Measurements from ENCODE around the gene TSHR. TPM values are rescaled to one million over a fixed set of nuclear protein-coding genes. Genes with fewer than 3 reads are reported as not detected.

Gene TSHR
- total RNA-seq, 4 donors from 2014 or later = 0.37 to 2.4 (median 0.85) TPM

GRCh38 chr14:81148635-81149034, 193.2 kb downstream of the TSHR start:
- Histone ChIP-seq H3K4me1 (no peaks in the 10 kb centered on the region), H3K27me3 (no peaks in the 10 kb centered on the region), H3K9me3 (no peaks in the 10 kb centered on the region), H3K27ac (no peak overlapping the region), H3K4me3 (no peak overlapping the region), H3K36me3 (no peaks in the 10 kb centered on the region)
- intact Hi-C loops (cut with DNase I; ENCODE audit: low total_unique reads) = no loop called here
- WGBS, 2 donors (ENCODE audit: low coverage in 1 of 2) = 46 to 54% methylated on average over 4 of the region's 4 CpGs
- no peak for DNase-seq
- TF ChIP-seq EP300 (IDR thresholded peaks at IDR 0.05; ENCODE audit: low read depth) (no peak), CTCF (IDR thresholded peaks at IDR 0.05) (no peak), POLR2AphosphoS5 (IDR thresholded peaks at IDR 0.05) (no peak), POLR2A (IDR thresholded peaks at IDR 0.05) (no peak)
- in situ Hi-C loops (cut with MboI; ENCODE audit: low pct_ligation_motif_present in 1 of 4, low pct_unique_long_range_greater_than_20kb in 1 of 4, low sequenced_read_pairs in 3 of 4) = no loop called here

- H3K4me1 ChIP-seq = no peaks in the 10 kb centered on the region
- DNase-seq = no peak
- H3K27ac ChIP-seq = no peak overlapping the region
- intact Hi-C loops (cut with DNase I; ENCODE audit: low total_unique reads) (no loop called here), in situ Hi-C loops (cut with MboI; ENCODE audit: low pct_ligation_motif_present in 1 of 4, low pct_unique_long_range_greater_than_20kb in 1 of 4, low sequenced_read_pairs in 3 of 4) (no loop called here)
- 67 to 71% methylated on average over 1 of the region's 1 CpG for WGBS, 2 donors (ENCODE audit: low coverage in 1 of 2)
- no peak overlapping the region for H3K4me3 ChIP-seq
- H3K36me3 ChIP-seq = no peaks in the 10 kb centered on the region
- no peaks in the 10 kb centered on the region for H3K27me3 ChIP-seq
- TF ChIP-seq POLR2AphosphoS5 (IDR thresholded peaks at IDR 0.05) (no peak), POLR2A (IDR thresholded peaks at IDR 0.05) (no peak), CTCF (IDR thresholded peaks at IDR 0.05) (no peak), EP300 (IDR thresholded peaks at IDR 0.05; ENCODE audit: low read depth) (no peak)
- H3K9me3 ChIP-seq = no peaks in the 10 kb centered on the region
Measured at GRCh38 chr14:81153187-81153586, 197.8 kb downstream of the TSHR start.

GRCh38 chr14:81157431-81157830, 202.0 kb downstream of the TSHR start:
- in situ Hi-C loops (cut with MboI; ENCODE audit: low pct_ligation_motif_present in 1 of 4, low pct_unique_long_range_greater_than_20kb in 1 of 4, low sequenced_read_pairs in 3 of 4) = no loop called here
- Histone ChIP-seq H3K9me3 (peaks cover 0 to 3% of the 10 kb centered on the region in 2 donors), H3K4me1 (no peaks in the 10 kb centered on the region)

GRCh38 chr14:81161088-81161487, 205.7 kb downstream of the TSHR start:
- no peak overlapping the region for H3K4me3 ChIP-seq
- in situ Hi-C loops (cut with MboI; ENCODE audit: low pct_ligation_motif_present in 1 of 4, low pct_unique_long_range_greater_than_20kb in 1 of 4, low sequenced_read_pairs in 3 of 4) = loop anchor here in 3 of 4 donors (10.0 kb wide), 1 partner anchor 166 kb away; no protein-coding TSS in a partner anchor
- no peaks in the 10 kb centered on the region for H3K27me3 ChIP-seq
- no peak overlapping the region for H3K27ac ChIP-seq
- H3K36me3 ChIP-seq = no peaks in the 10 kb centered on the region
- H3K9me3 ChIP-seq = peaks cover 0 to 3% of the 10 kb centered on the region in 2 donors
- intact Hi-C loops (cut with DNase I; ENCODE audit: low total_unique reads) = no loop called here
- no peak for TF ChIP-seq POLR2AphosphoS5 (IDR thresholded peaks at IDR 0.05)
- no peak for TF ChIP-seq CTCF (IDR thresholded peaks at IDR 0.05)
- no peak for TF ChIP-seq POLR2A (IDR thresholded peaks at IDR 0.05)
- TF ChIP-seq EP300 (IDR thresholded peaks at IDR 0.05; ENCODE audit: low read depth) = no peak
- no peak for DNase-seq
- WGBS, 2 donors (ENCODE audit: low coverage in 1 of 2) = 88 to 92% methylated on average over 4 to 7 of the region's 7 CpGs
- H3K4me1 ChIP-seq = no peaks in the 10 kb centered on the region

More at GRCh38 chr14:81157431-81157830, 202.0 kb downstream of the TSHR start:
- Histone ChIP-seq H3K27ac (no peak overlapping the region), H3K36me3 (no peaks in the 10 kb centered on the region), H3K4me3 (no peak overlapping the region), H3K27me3 (no peaks in the 10 kb centered on the region)
- TF ChIP-seq POLR2AphosphoS5 (IDR thresholded peaks at IDR 0.05) = no peak
- TF ChIP-seq CTCF (IDR thresholded peaks at IDR 0.05) = no peak
- WGBS, 2 donors (ENCODE audit: low coverage in 1 of 2) = 77 to 87% methylated on average over 1 of the region's 1 CpG
- intact Hi-C loops (cut with DNase I; ENCODE audit: low total_unique reads) = no loop called here
- DNase-seq = no peak
